RPMI8226 (cell line): ENCODE results near the gene GPAT2.
"Not testable (repeated sequence)": the region's sequence is repeated elsewhere in the genome, so short reads cannot be mapped to it uniquely, and the experiment has no call there.

Source experiments
- DNase-seq: peaks from one replicate; pipeline ENCODE4 v3.0.0-alpha.2; 2015

Gene GPAT2

GRCh38 chr2:96022126-96022525 is 12.6 kb downstream of the GPAT2 start:
- DNase-seq: not testable (repeated sequence)

- not testable (repeated sequence) for DNase-seq
Observed at GRCh38 chr2:96021142-96021541, 13.6 kb downstream of the GPAT2 start.

GRCh38 chr2:96019909-96020590 is 14.7 kb downstream of the GPAT2 start:
- not testable (repeated sequence) for DNase-seq

GRCh38 chr2:96016321-96016720 is 18.4 kb downstream of the GPAT2 start:
- DNase-seq: not testable (repeated sequence)

- DNase-seq: not testable (repeated sequence)
Observed at GRCh38 chr2:96012792-96013264, 21.9 kb downstream of the GPAT2 start.

GRCh38 chr2:96012086-96012791 is 22.5 kb downstream of the GPAT2 start:
- DNase-seq: not testable (repeated sequence)

- peak; percentile 19 for DNase-seq
Observed at GRCh38 chr2:96011129-96011455, 23.6 kb downstream of the GPAT2 start.

GRCh38 chr2:96010320-96011128 is 24.2 kb downstream of the GPAT2 start:
- DNase-seq: peak; percentile 96

- DNase-seq: peak; percentile 25
Observed at GRCh38 chr2:96009833-96010232, 24.9 kb downstream of the GPAT2 start.

- not testable (repeated sequence) for DNase-seq
Observed at GRCh38 chr2:96008051-96008450, 26.7 kb downstream of the GPAT2 start.

- DNase-seq: not testable (repeated sequence)
Observed at GRCh38 chr2:96006248-96006647, 28.5 kb downstream of the GPAT2 start.

- DNase-seq: peak; percentile 39
Observed at GRCh38 chr2:95992520-95993272, 42.0 kb downstream of the GPAT2 start.

- DNase-seq: not testable (repeated sequence)
Observed at GRCh38 chr2:95992102-95992501, 42.6 kb downstream of the GPAT2 start.

- peak; percentile 43 for DNase-seq
Observed at GRCh38 chr2:95991351-95992094, 43.2 kb downstream of the GPAT2 start, which contains the start of gene ANKRD36C. ANKRD36C (minus strand) TSS chr2:95991824; CDS start chr2:95991708, 116 bp downstream.

GRCh38 chr2:95990884-95991283 is 43.8 kb downstream of the GPAT2 start:
- DNase-seq: peak; percentile 33
